GM12874 (cell line): ENCODE results near the gene ZNHIT1.

Experiments used
- CTCF ChIP-seq: IDR thresholded peaks from 2 replicates; pipeline ENCODE4 v1.5.1; 2011; ENCODE audit warnings: low read depth, mild to moderate bottlenecking, control low read depth, low read length, moderate library complexity; ENCODE audit not compliant: insufficient read depth

ZNHIT1 gene

DNA sequence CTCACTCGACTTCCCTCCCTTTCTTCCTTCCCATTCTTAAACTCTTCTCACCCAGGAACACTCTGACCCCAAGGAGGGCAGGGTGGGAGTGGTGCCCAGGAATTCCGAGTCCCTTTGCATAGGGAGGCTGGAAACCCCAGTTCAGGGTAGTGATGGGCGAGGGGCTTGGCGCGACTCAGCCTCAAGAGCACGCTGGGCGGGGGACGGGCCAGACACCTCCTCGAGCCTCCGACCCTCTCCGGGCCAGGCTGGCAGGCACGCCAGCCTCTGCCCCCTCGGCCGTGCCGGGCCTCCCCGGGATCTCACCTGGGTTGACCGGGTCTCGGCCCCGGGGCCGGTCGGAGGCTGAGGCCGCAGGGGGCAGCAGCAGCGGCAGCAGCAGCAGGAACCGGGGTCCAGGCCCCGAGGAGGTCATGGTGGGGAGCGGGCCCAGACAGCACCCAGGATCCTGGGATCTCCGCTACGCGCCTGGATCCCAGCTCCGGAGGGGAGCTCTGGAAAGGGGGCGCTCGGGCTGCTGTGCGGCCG is 1.0 kb upstream of the ZNHIT1 start:
- TF ChIP-seq CTCF: 0 out of 2 replicates have a peak, but pooled peaks have one; percentile 19

- no peak for TF ChIP-seq CTCF
Measured at GRCh38 chr7:101218236-101219125, 516 bp downstream of the ZNHIT1 start.

GRCh38 chr7:101220295-101220694 is 2.3 kb downstream of the ZNHIT1 start:
- TF ChIP-seq CTCF: no peak

- TF ChIP-seq CTCF: no peak
Measured at GRCh38 chr7:101222275-101222830, 4.4 kb downstream of the ZNHIT1 start.

DNA sequence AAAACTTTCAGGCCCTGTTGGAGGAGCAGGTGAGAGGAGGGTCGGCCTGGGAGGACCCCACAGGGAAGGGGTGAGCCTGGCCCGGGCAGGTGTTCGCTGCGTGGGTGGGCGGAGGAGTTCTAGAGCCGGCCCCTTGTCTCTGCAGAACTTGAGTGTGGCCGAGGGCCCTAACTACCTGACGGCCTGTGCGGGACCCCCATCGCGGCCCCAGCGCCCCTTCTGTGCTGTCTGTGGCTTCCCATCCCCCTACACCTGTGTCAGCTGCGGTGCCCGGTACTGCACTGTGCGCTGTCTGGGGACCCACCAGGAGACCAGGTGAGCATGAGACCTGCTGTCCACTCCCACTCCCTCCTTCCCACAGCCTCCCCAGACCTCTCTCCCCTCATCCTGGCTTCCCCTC is 5.6 kb downstream of the ZNHIT1 start:
- TF ChIP-seq CTCF: no peak

- no peak for TF ChIP-seq CTCF
Measured at GRCh38 chr7:101225650-101226049, 7.7 kb downstream of the ZNHIT1 start.

GRCh38 chr7:101226721-101227120 is 8.8 kb downstream of the ZNHIT1 start:
- TF ChIP-seq CTCF: no peak
